ENCODE results near the gene BATF2. TPM values are rescaled to one million over a fixed set of nuclear protein-coding genes. Genes with fewer than 3 reads are reported as not detected.

BATF2 gene, protein sequence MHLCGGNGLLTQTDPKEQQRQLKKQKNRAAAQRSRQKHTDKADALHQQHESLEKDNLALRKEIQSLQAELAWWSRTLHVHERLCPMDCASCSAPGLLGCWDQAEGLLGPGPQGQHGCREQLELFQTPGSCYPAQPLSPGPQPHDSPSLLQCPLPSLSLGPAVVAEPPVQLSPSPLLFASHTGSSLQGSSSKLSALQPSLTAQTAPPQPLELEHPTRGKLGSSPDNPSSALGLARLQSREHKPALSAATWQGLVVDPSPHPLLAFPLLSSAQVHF
- total RNA-seq, result 1 to 10 TPM; 5.3 to 6.5 (median 5.7) TPM
- polyA plus RNA-seq, result 1 to 10 TPM; 4.0 to 4.8 TPM

- H3K4me1 ChIP-seq, result peaks cover 19 to 30% (median 26%) of the 10 kb centered on the region in 3 donors
- TF ChIP-seq, protein P1, sequence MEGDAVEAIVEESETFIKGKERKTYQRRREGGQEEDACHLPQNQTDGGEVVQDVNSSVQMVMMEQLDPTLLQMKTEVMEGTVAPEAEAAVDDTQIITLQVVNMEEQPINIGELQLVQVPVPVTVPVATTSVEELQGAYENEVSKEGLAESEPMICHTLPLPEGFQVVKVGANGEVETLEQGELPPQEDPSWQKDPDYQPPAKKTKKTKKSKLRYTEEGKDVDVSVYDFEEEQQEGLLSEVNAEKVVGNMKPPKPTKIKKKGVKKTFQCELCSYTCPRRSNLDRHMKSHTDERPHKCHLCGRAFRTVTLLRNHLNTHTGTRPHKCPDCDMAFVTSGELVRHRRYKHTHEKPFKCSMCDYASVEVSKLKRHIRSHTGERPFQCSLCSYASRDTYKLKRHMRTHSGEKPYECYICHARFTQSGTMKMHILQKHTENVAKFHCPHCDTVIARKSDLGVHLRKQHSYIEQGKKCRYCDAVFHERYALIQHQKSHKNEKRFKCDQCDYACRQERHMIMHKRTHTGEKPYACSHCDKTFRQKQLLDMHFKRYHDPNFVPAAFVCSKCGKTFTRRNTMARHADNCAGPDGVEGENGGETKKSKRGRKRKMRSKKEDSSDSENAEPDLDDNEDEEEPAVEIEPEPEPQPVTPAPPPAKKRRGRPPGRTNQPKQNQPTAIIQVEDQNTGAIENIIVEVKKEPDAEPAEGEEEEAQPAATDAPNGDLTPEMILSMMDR (IDR thresholded peaks at IDR 0.05), result peak in 3 of 4 donors; percentile 12 to 31 (median 17)
- no peaks in the 10 kb centered on the region for H3K27me3 ChIP-seq
- peak within 1 kb of the TSS; percentile 75 to 86 (median 81) for H3K27ac ChIP-seq
- DNase-seq (peak; percentile 84 to 92 (median 88)), ATAC-seq (peak; percentile 88 to 95 (median 94)), FAIRE-seq (no peak)
- intact Hi-C loops (cut with DNase I), result no loop called here
- H3K36me3 ChIP-seq, result peaks cover 0 to under 1% (median 0%) of the 10 kb centered on the region in 3 donors
- H3K9me3 ChIP-seq, result no peaks in the 10 kb centered on the region
- WGBS, 2 donors, result 9 to 10% methylated on average over 9 of the region's 9 CpGs
- peak within 1 kb of the TSS; percentile 29 to 52 (median 44) for H3K4me3 ChIP-seq
Measured at GRCh38 chr11:64996710-64997380, at the start of gene BATF2. BATF2 (minus strand) TSS chr11:64996971; CDS start chr11:64996914, 57 bp downstream.

DNA sequence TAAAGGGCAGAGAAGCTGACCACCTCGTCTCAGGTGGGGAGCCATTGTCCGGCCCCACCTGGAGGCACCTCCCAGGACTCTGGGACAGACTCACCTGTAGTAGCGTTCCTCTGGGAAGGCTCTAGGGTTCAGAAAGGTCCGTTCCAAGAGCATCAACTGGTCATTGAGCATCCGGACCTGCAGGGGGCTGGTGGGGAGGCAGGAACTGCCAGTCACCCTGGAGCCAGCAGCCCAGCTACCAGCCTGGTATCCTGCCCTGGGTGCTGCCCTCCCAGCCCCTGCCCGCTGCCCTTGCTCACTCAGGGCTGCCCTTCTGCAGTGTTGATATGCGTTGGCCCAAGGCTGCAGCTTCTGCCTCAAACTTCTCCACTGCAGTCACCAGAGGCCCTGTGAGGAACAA, 49.0 kb upstream of the BATF2 start:
- Histone ChIP-seq H3K4me1 (peaks cover 0 to 10% (median 0%) of the 10 kb centered on the region in 3 donors), H3K36me3 (no peaks in the 10 kb centered on the region), H3K4me3 (no peak overlapping the region), H3K27me3 (no peaks in the 10 kb centered on the region), H3K9me3 (no peaks in the 10 kb centered on the region), H3K27ac (no peak overlapping the region)
- ATAC-seq (no peak), DNase-seq (no peak), FAIRE-seq (no peak)
- TF ChIP-seq, protein P1 (IDR thresholded peaks at IDR 0.05), result no peak
- 88 to 91% methylated on average over 7 of the region's 7 CpGs for WGBS, 2 donors
- intact Hi-C loops (cut with DNase I), result no loop called here

DNA sequence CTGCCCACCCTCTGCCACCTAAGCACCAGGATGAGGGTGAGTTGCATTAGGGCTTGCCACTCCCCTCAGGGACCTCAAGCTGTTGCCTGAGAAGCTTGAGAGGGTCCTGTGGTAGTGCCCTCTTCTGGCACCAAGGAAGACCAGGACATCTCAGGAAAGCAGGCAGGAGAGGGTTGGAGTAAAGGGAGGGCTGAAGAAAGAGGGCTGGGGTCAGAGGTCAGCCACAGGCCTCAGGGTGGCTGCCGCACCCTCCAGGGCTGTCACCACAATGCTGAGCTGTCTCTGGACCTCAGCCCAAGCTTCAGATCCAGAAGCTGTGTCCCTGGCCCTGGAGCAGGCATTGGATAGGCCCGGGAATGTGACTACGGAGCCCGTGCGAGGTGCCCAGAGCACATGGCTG, 48.3 kb upstream of the BATF2 start:
- 93 to 96% methylated on average over 5 of the region's 5 CpGs for WGBS, 2 donors
- intact Hi-C loops (cut with DNase I), result no loop called here
- H3K9me3 ChIP-seq, result no peaks in the 10 kb centered on the region
- ATAC-seq (no peak), FAIRE-seq (no peak), DNase-seq (no peak)
- no peak overlapping the region for H3K4me3 ChIP-seq
- TF ChIP-seq, protein P1 (IDR thresholded peaks at IDR 0.05), result no peak
- H3K4me1 ChIP-seq, result peaks cover 0 to 15% (median 0%) of the 10 kb centered on the region in 3 donors
- no peak overlapping the region for H3K27ac ChIP-seq
- no peaks in the 10 kb centered on the region for H3K27me3 ChIP-seq
- no peaks in the 10 kb centered on the region for H3K36me3 ChIP-seq

GRCh38 chr11:65043881-65044501, 47.2 kb upstream of the BATF2 start:
- DNase-seq (no peak), FAIRE-seq (no peak), ATAC-seq (no peak)
- Histone ChIP-seq H3K4me3 (no peak overlapping the region), H3K27ac (no peak overlapping the region), H3K4me1 (peaks cover 0 to 17% (median 0%) of the 10 kb centered on the region in 3 donors), H3K9me3 (no peaks in the 10 kb centered on the region), H3K36me3 (no peaks in the 10 kb centered on the region), H3K27me3 (no peaks in the 10 kb centered on the region)
- intact Hi-C loops (cut with DNase I), result no loop called here
- TF ChIP-seq, protein P1 (IDR thresholded peaks at IDR 0.05), result no peak
- 88 to 92% methylated on average over 15 to 23 of the region's 23 CpGs for WGBS, 2 donors

Data from pancreas (tissue), 10 donors.